ENCODE data around the gene CYP46A1. TPM values are rescaled to one million over a fixed set of nuclear protein-coding genes. Genes with fewer than 3 reads are reported as not detected.

Gene CYP46A1
- total RNA-seq, 1 experiment from 2014 or later: 0.59 TPM

- H2BK120ac ChIP-seq (ENCODE audit: low read depth, low read length, poor library complexity, severe bottlenecking): no peak overlapping the region
- no peak overlapping the region for H3K4me2 ChIP-seq (ENCODE audit: insufficient read depth, insufficient read length, low read length)
- no peak overlapping the region for H2AK5ac ChIP-seq (ENCODE audit: insufficient read length, low read length)
- H4K5ac ChIP-seq (ENCODE audit: insufficient read length, low read depth, low read length): no peak overlapping the region
- no peak overlapping the region for H3K27ac Mint-ChIP-seq
- peaks cover 10 to 36% of the 10 kb centered on the region in 2 experiments for H3K4me1 Mint-ChIP-seq
- H2BK12ac ChIP-seq (ENCODE audit: insufficient read length, low read depth, low read length): no peak overlapping the region
- no peaks in the 10 kb centered on the region for H3K79me2 ChIP-seq (ENCODE audit: insufficient read depth, low read length)
- H3K56ac ChIP-seq (ENCODE audit: insufficient read length, low read depth, low read length): no peak overlapping the region
- H3K4me1 ChIP-seq (ENCODE audit: insufficient read depth, low read length): no peaks in the 10 kb centered on the region
- no peaks in the 10 kb centered on the region for H3K36me3 Mint-ChIP-seq (ENCODE audit: insufficient read depth in 1 of 3, low read depth in 3 of 3)
- no peak overlapping the region for H3K4me3 Mint-ChIP-seq
- H4K91ac ChIP-seq (ENCODE audit: insufficient read length, low read depth, low read length): no peak overlapping the region
- H3K18ac ChIP-seq (ENCODE audit: insufficient read length, low read depth, low read length): no peak overlapping the region
- H2BK15ac ChIP-seq (ENCODE audit: low read depth, low read length): no peak overlapping the region
- H3K27ac ChIP-seq (ENCODE audit: insufficient read length, low read depth, low read length): no peak overlapping the region
- H2BK5ac ChIP-seq (ENCODE audit: insufficient read length, low read length): no peak overlapping the region
- H3K79me1 ChIP-seq (ENCODE audit: insufficient read depth, low read depth, low read length, poor library complexity, severe bottlenecking): no peaks in the 10 kb centered on the region
- peak; percentile 13 for DNase-seq
- H3K9me3 ChIP-seq (ENCODE audit: control insufficient read depth, low read depth, low read length): no peaks in the 10 kb centered on the region
- no CpG with 5 or more reads among the region's 9 CpGs for WGBS (ENCODE audit: extremely low coverage, insufficient read length, low lambda C conversion rate)
- no peak overlapping the region for H3K14ac ChIP-seq (ENCODE audit: insufficient read depth, low read length)
- H3K27me3 ChIP-seq (ENCODE audit: insufficient read depth, low read length): no peaks in the 10 kb centered on the region
- no peak overlapping the region for H3K9ac ChIP-seq (ENCODE audit: extremely low read depth, insufficient read length, low read length)
- no peaks in the 10 kb centered on the region for H4K20me1 ChIP-seq (ENCODE audit: control insufficient read depth, insufficient read depth, insufficient read length)
- no peak overlapping the region for H3T11ph ChIP-seq (ENCODE audit: low read length)
- no peak overlapping the region for H3K23ac ChIP-seq (ENCODE audit: insufficient read length, low read depth, low read length)
- H3K23me2 ChIP-seq (ENCODE audit: insufficient read length, low read depth, low read length, poor library complexity, severe bottlenecking): no peaks in the 10 kb centered on the region
- no peak overlapping the region for H3K4ac ChIP-seq (ENCODE audit: low read depth, low read length)
- no peak overlapping the region for H2AFZ ChIP-seq (ENCODE audit: low read length)
- H3K9me3 Mint-ChIP-seq: no peaks in the 10 kb centered on the region; a peak in 1 of 5 replicates
- TF ChIP-seq CTCF (conservative IDR thresholded peaks at IDR 0.05): no peak
- H3K27me3 Mint-ChIP-seq (ENCODE audit: low read depth): peaks cover 6% of the 10 kb centered on the region
- H4K8ac ChIP-seq (replicated peaks; ENCODE audit: insufficient read length, low read depth, low read length): no peak overlapping the region
- no peak overlapping the region for H2BK20ac ChIP-seq (ENCODE audit: low read depth, low read length, poor library complexity, severe bottlenecking)
Observed at GRCh38 chr14:99722741-99723140, 38.6 kb downstream of the CYP46A1 start.

Measured in H9 (cell line).